K562 (cell line): ENCODE measurements around the gene ADGRE1. TPM values are rescaled to one million over a fixed set of nuclear protein-coding genes. Genes with fewer than 3 reads are reported as not detected.

ENCODE experiments used
- ATAC-seq: fragments of 200-7000 bp; cut with Tn5 transposase; 3 replicates; pipeline ENCODE4 v1.9.1; 2020; ENCODE audit warnings: moderate library complexity
- BruUV-seq: library from RNA; stranded (reverse); fragments of 400-500 nt; replicated peaks from 2 replicates; lab custom pipeline; 2021; lab: Mats Ljungman, UMichigan
- CTCF ChIA-PET: fragments of 300-600 bp; formaldehyde crosslinking; extraction: SDS; loops from one replicate; lab custom pipeline; 2021; ENCODE audit warnings: low intra/inter-chr PET ratio; lab: Yijun Ruan, JAX
- POLR2A ChIA-PET: fragments of 300-600, 350-650 bp; sonication (Branson Sonifier 250); formaldehyde crosslinking; extraction: SDS; loops from one replicate; lab custom pipeline; 2021; ENCODE audit warnings: antibody characterized with exemption, inconsistent platforms; lab: Yijun Ruan, JAX
- DNase-seq, 4 experiments: peaks; one replicate each; pipeline versions ENCODE4 v3.0.0 to v3.0.0-alpha.2; 2011 to 2018; ENCODE audit warnings: low spot score in 3 of 4, mixed read lengths in 3 of 4; ENCODE audit errors: extremely low read depth in 1 of 4
- FAIRE-seq: peaks from 2 replicates; lab custom pipeline; 2011; peaks lifted over from hg19 to GRCh38; lab: Jason Lieb, UNC
- H2AFZ ChIP-seq: 2 replicates; pipeline ENCODE4 v1.6.0; 2011; ENCODE audit warnings: low read depth, low read length, control low read depth, inconsistent platforms
- H3K27ac ChIP-seq: fragments of 200-600 bp; 3 replicates; pipeline ENCODE4 v1.8.0; 2011; ENCODE audit warnings: low read depth, mild to moderate bottlenecking, control low read depth, inconsistent platforms, low read length, moderate library complexity, mixed read lengths; ENCODE audit errors: extremely low read depth
- H3K27me3 ChIP-seq, 2 experiments: fragments of 300-600 bp in 1 of 2; 2 replicates in 1 of 2; 3 replicates in 1 of 2; pipeline versions ENCODE4 v1.6.0 to v1.8.0; 2011; ENCODE audit warnings: inconsistent platforms in 2 of 2, low read length in 2 of 2, mild to moderate bottlenecking in 1 of 2, mixed read lengths in 1 of 2, moderate library complexity in 1 of 2; ENCODE audit not compliant: control insufficient read depth in 2 of 2, insufficient read depth in 2 of 2
- H3K36me3 ChIP-seq: fragments of 300-600 bp; 3 replicates; pipeline ENCODE4 v1.8.0; 2011; ENCODE audit warnings: mild to moderate bottlenecking, low read length, inconsistent platforms; ENCODE audit not compliant: control insufficient read depth, insufficient read depth
- H3K4me1 ChIP-seq, 2 experiments: fragments of 200-600 bp in 1 of 2; replicated peaks in 1 of 2; 2 replicates in 1 of 2; 3 replicates in 1 of 2; pipeline versions ENCODE4 v1.5.1 to v1.8.0; 2011; ENCODE audit warnings: inconsistent platforms in 2 of 2, low read length in 2 of 2, mild to moderate bottlenecking in 1 of 2, mixed read lengths in 1 of 2, moderate library complexity in 1 of 2; ENCODE audit not compliant: control insufficient read depth in 2 of 2, insufficient read depth in 2 of 2
- H3K4me2 ChIP-seq: 2 replicates; pipeline ENCODE4 v1.6.1; 2011; ENCODE audit warnings: low read length, control low read depth, inconsistent platforms, mixed read lengths; ENCODE audit not compliant: insufficient read depth
- H3K4me3 ChIP-seq: fragments of 200-600 bp; sonication (generic), shearing (Covaris generic); 2 replicates; pipeline ENCODE4 v1.5.1; 2016; ENCODE audit warnings: control low read depth, inconsistent platforms
- H3K79me2 ChIP-seq: fragments of 200-600 bp; 3 replicates; pipeline ENCODE4 v1.8.0; 2011; ENCODE audit warnings: low read length, inconsistent platforms; ENCODE audit not compliant: control insufficient read depth, insufficient read depth
- H3K9ac ChIP-seq, 2 experiments: 2 replicates each; pipeline versions ENCODE4 v1.6.0 to v1.6.1; 2011; ENCODE audit warnings: low read depth in 2 of 2, low read length in 2 of 2, control low read depth in 1 of 2, inconsistent platforms in 1 of 2, mild to moderate bottlenecking in 1 of 2, mixed read lengths in 1 of 2; ENCODE audit not compliant: insufficient read depth in 1 of 2
- H3K9me1 ChIP-seq: one replicate; pipeline ENCODE4 v1.6.0; 2011; ENCODE audit warnings: inconsistent platforms, mild to moderate bottlenecking, low read length, moderate library complexity; ENCODE audit not compliant: control insufficient read depth, insufficient read depth
- H3K9me3 ChIP-seq: replicated peaks from 2 replicates; pipeline ENCODE4 v1.5.1; 2011; ENCODE audit warnings: low read depth, low read length, inconsistent platforms; ENCODE audit not compliant: control insufficient read depth, insufficient read depth
- H4K20me1 ChIP-seq: replicated peaks from 2 replicates; pipeline ENCODE4 v1.6.1; 2011; ENCODE audit warnings: low read length, inconsistent platforms, mixed read lengths; ENCODE audit not compliant: control insufficient read depth, insufficient read depth
- CBFA2T3 ChIP-seq: fragments of 450-650 bp; IDR thresholded peaks from 2 replicates; pipeline ENCODE4 v1.6.1; 2017
- FOS ChIP-seq: IDR thresholded peaks from 3 replicates; pipeline ENCODE4 v1.6.1; 2011; ENCODE audit not compliant: insufficient read length; ENCODE audit errors: extremely low read depth
- KLF10 ChIP-seq: fragments of 250-450 bp; sonication (Bioruptor Pico); IDR thresholded peaks from 2 replicates; pipeline ENCODE4 v1.6.1; 2021; ENCODE audit warnings: matching md5 sums
- KLF6 ChIP-seq: fragments of 250-450 bp; sonication (Bioruptor Pico); IDR thresholded peaks from 2 replicates; pipeline ENCODE4 v1.4.0; 2020; ENCODE audit warnings: mild to moderate bottlenecking, moderate library complexity, borderline replicate concordance
- NFYB ChIP-seq: IDR thresholded peaks from 2 replicates; pipeline ENCODE4 v1.6.1; 2011; ENCODE audit warnings: mild to moderate bottlenecking, moderate library complexity; ENCODE audit not compliant: insufficient read length; ENCODE audit errors: extremely low read depth
- NR2C2 ChIP-seq, 2 experiments: fragments of 200-800 bp in 1 of 2; sonication (Bioruptor generic) in 1 of 2; sonication (generic) in 1 of 2; formaldehyde crosslinking in 1 of 2; IDR thresholded peaks; 2 replicates each; pipeline versions ENCODE4 v1.6.1 to v1.8.0; 2016 to 2022; ENCODE audit warnings: mild to moderate bottlenecking in 1 of 2, missing compliant biosample characterization in 1 of 2, missing genetic modification characterization in 1 of 2, missing genetic modification reagents in 1 of 2
- RNF2 ChIP-seq: sonication (generic); IDR thresholded peaks from 2 replicates; pipeline ENCODE4 v1.6.1; 2016
- TRIM28 ChIP-seq: fragments of 450-650 bp; IDR thresholded peaks from 2 replicates; pipeline ENCODE4 v1.6.1; 2017
- ZNF165 ChIP-seq: fragments of 250-450 bp; sonication (Bioruptor Pico); IDR thresholded peaks from 2 replicates; pipeline ENCODE4 v1.4.0; 2020; ENCODE audit warnings: borderline replicate concordance
- ZNF57 ChIP-seq: fragments of 450-650 bp; formaldehyde crosslinking; IDR thresholded peaks from 2 replicates; pipeline ENCODE4 v1.4.0; 2020; ENCODE audit warnings: mild to moderate bottlenecking, moderate library complexity
- in situ Hi-C: fragments of 300-500 bp; cut with MboI; formaldehyde crosslinking; loops from 4 replicates; pipeline ENCODE4 v1.15.0; 2018; ENCODE audit warnings: inconsistent platforms, mixed read lengths
- intact Hi-C: fragments of 100-400 bp; cut with micrococcal nuclease; formaldehyde crosslinking; loops from 2 replicates; pipeline ENCODE4 v1.14.2; 2022
- polyA plus RNA-seq, 8 experiments: library from polyadenylated mRNA; depleted of rRNA in 4 of 8; stranded (reverse) in 5 of 8; unstranded in 3 of 8; fragments of >200 nt; fragmentation: Nextera tagmentation in 2 of 8; fragmentation: Illumina TruSeq in 1 of 8; extraction: Ambion mirVana in 2 of 8; extraction: Trizol in 1 of 8; gene quantifications; 2 replicates each; pipeline versions ENCODE4 v1.2.1 to v1.2.3, GENCODE V29; 2011 to 2014; ENCODE audit warnings: inconsistent platforms in 1 of 8, missing spikeins in 1 of 8
- total RNA-seq, 7 experiments: library from RNA; depleted of rRNA in 6 of 7; stranded (reverse); fragments of >200 nt in 6 of 7; fragmentation: Illumina TruSeq in 2 of 7; extraction: Trizol in 2 of 7; gene quantifications; 2 replicates each; pipeline versions ENCODE4 v1.2.1 to v1.2.3, GENCODE V29; 2011 to 2021; ENCODE audit warnings: low replicate concordance in 1 of 7
- TF ChIP-seq, protein P1 (sequence below): fragments of 250-450 bp; sonication (Bioruptor Pico); IDR thresholded peaks from 2 replicates; pipeline ENCODE4 v1.8.0; 2021; ENCODE audit warnings: moderate library complexity, mild to moderate bottlenecking, inconsistent platforms
- TF ChIP-seq, protein P2 (sequence below): fragments of 200-400 bp; formaldehyde crosslinking; IDR thresholded peaks from 2 replicates; pipeline ENCODE4 v1.6.1; 2017; ENCODE audit warnings: mild to moderate bottlenecking, low read depth, low read length, moderate library complexity
- TF ChIP-seq, protein P3 (sequence below): fragments of 250-450 bp; sonication (Bioruptor Pico); IDR thresholded peaks from 2 replicates; pipeline ENCODE4 v1.5.0; 2021; ENCODE audit warnings: mild to moderate bottlenecking, borderline replicate concordance
- TF ChIP-seq, protein P4 (sequence below): sonication (generic); formaldehyde crosslinking; IDR thresholded peaks from 2 replicates; pipeline ENCODE4 v1.9.0; 2022; ENCODE audit warnings: mild to moderate bottlenecking, missing genetic modification reagents
- TF ChIP-seq, protein P5 (sequence below): sonication (generic); formaldehyde crosslinking; IDR thresholded peaks from 2 replicates; pipeline ENCODE4 v1.8.1; 2023; ENCODE audit warnings: mild to moderate bottlenecking, missing genetic modification reagents
- TF ChIP-seq, protein P6 (sequence below), 2 experiments: fragments of 450-650 bp in 1 of 2; sonication (generic) in 1 of 2; formaldehyde crosslinking in 1 of 2; IDR thresholded peaks in 1 of 2; conservative IDR thresholded peaks in 1 of 2; 2 replicates each; pipeline versions ENCODE4 v1.6.1 to v1.8.1; 2016 to 2023; ENCODE audit warnings: mild to moderate bottlenecking in 2 of 2, moderate library complexity in 2 of 2, inconsistent platforms in 1 of 2, missing genetic modification reagents in 1 of 2

Gene ADGRE1
- total and polyA plus RNA-seq, 9 of the 15 experiments (the other 6 are each of a cell fraction or from before 2014, with no cell fraction given), result 0.09 to 0.49 (median 0.25) TPM; not detected in 1

DNA sequence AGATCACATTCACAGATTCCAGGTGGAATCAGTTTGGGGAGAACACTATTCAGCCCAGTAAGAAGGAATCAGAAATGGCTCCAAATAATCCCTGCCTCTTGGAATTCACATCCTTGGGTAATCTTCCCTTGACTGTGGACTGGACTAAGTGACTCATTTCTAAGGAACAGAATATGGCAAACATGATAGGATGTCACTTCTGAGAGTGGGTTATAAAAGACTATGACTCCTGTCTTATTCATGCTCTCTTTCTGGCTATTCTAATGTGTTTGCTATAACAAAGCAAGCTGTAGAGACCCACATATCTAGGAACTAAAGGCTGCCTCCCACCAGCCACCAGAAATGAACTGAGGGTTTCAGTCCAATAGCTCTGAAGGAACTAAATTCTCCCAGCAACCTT, 96.1 kb downstream of the ADGRE1 start:
- in situ Hi-C loops, result no loop called here
- H3K9me1 ChIP-seq, result no peaks in the 10 kb centered on the region
- H3K27me3 ChIP-seq, result peaks cover 0 to 13% of the 10 kb centered on the region in 2 experiments; a peak in 1 of 5 replicates
- H3K27ac ChIP-seq, result no peak overlapping the region
- no peak overlapping the region for H3K4me3 ChIP-seq
- peaks cover 2% of the 10 kb centered on the region; the same call in 1 of the 2 replicates for H3K9me3 ChIP-seq
- no peaks in the 10 kb centered on the region for H3K36me3 ChIP-seq
- no peaks in the 10 kb centered on the region for H3K79me2 ChIP-seq
- FAIRE-seq, result no peak
- CTCF ChIA-PET, result no interaction called here
- H3K4me1 ChIP-seq, result no peaks in the 10 kb centered on the region
- H4K20me1 ChIP-seq, result no peaks in the 10 kb centered on the region
- H2AFZ ChIP-seq, result no peak overlapping the region
- no TSS peak for BruUV-seq
- intact Hi-C loops, result no loop called here
- H3K4me2 ChIP-seq, result no peak overlapping the region
- POLR2A ChIA-PET, result no interaction called here
- no peak for DNase-seq
- ATAC-seq, result no peak
- no peak overlapping the region for H3K9ac ChIP-seq
- TF ChIP-seq, protein P1, sequence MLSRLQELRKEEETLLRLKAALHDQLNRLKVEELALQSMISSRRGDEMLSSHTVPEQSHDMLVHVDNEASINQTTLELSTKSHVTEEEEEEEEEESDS (CRISPR knock-in tag), result no peak
- TF ChIP-seq TRIM28 (no peak), CBFA2T3 (no peak), ZNF165 (CRISPR knock-in tag) (no peak), ZNF57 (CRISPR knock-in tag) (no peak), KLF6 (CRISPR knock-in tag) (no peak), NFYB (no peak), KLF10 (no peak), FOS (no peak), RNF2 (no peak), NR2C2 (CRISPR knock-in tag; IDR thresholded peaks at IDR 0.05) (no peak), NR2C2 (tag; IDR thresholded peaks at IDR 0.05) (no peak)
- TF ChIP-seq, protein P2, sequence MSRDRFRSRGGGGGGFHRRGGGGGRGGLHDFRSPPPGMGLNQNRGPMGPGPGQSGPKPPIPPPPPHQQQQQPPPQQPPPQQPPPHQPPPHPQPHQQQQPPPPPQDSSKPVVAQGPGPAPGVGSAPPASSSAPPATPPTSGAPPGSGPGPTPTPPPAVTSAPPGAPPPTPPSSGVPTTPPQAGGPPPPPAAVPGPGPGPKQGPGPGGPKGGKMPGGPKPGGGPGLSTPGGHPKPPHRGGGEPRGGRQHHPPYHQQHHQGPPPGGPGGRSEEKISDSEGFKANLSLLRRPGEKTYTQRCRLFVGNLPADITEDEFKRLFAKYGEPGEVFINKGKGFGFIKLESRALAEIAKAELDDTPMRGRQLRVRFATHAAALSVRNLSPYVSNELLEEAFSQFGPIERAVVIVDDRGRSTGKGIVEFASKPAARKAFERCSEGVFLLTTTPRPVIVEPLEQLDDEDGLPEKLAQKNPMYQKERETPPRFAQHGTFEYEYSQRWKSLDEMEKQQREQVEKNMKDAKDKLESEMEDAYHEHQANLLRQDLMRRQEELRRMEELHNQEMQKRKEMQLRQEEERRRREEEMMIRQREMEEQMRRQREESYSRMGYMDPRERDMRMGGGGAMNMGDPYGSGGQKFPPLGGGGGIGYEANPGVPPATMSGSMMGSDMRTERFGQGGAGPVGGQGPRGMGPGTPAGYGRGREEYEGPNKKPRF, result no peak
- TF ChIP-seq, protein P3, sequence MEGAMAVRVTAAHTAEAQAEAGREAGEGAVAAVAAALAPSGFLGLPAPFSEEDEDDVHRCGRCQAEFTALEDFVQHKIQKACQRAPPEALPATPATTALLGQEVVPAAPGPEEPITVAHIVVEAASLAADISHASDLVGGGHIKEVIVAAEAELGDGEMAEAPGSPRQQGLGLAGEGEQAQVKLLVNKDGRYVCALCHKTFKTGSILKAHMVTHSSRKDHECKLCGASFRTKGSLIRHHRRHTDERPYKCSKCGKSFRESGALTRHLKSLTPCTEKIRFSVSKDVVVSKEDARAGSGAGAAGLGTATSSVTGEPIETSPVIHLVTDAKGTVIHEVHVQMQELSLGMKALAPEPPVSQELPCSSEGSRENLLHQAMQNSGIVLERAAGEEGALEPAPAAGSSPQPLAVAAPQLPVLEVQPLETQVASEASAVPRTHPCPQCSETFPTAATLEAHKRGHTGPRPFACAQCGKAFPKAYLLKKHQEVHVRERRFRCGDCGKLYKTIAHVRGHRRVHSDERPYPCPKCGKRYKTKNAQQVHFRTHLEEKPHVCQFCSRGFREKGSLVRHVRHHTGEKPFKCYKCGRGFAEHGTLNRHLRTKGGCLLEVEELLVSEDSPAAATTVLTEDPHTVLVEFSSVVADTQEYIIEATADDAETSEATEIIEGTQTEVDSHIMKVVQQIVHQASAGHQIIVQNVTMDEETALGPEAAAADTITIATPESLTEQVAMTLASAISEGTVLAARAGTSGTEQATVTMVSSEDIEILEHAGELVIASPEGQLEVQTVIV (CRISPR knock-in tag), result no peak
- TF ChIP-seq, protein P4, sequence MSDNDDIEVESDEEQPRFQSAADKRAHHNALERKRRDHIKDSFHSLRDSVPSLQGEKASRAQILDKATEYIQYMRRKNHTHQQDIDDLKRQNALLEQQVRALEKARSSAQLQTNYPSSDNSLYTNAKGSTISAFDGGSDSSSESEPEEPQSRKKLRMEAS, result no peak
- TF ChIP-seq, protein P5, sequence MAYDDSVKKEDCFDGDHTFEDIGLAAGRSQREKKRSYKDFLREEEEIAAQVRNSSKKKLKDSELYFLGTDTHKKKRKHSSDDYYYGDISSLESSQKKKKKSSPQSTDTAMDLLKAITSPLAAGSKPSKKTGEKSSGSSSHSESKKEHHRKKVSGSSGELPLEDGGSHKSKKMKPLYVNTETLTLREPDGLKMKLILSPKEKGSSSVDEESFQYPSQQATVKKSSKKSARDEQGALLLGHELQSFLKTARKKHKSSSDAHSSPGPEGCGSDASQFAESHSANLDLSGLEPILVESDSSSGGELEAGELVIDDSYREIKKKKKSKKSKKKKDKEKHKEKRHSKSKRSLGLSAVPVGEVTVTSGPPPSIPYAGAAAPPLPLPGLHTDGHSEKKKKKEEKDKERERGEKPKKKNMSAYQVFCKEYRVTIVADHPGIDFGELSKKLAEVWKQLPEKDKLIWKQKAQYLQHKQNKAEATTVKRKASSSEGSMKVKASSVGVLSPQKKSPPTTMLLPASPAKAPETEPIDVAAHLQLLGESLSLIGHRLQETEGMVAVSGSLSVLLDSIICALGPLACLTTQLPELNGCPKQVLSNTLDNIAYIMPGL, result no peak
- TF ChIP-seq, protein P6, sequence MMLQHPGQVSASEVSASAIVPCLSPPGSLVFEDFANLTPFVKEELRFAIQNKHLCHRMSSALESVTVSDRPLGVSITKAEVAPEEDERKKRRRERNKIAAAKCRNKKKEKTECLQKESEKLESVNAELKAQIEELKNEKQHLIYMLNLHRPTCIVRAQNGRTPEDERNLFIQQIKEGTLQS (IDR thresholded peaks at IDR 0.05), result no peak
- TF ChIP-seq, protein P6 (CRISPR knock-in tag; conservative IDR thresholded peaks at IDR 0.05), result no peak
